ENCODE measurements around the gene GIPC3.
"Not testable (repeated sequence)": the region's sequence is repeated elsewhere in the genome, so short reads cannot be mapped to it uniquely, and the experiment has no call there.

Gene GIPC3

GRCh38 chr19:3550947-3551791, 34.1 kb upstream of the GIPC3 start:
- DNase-seq (ENCODE audit: low read depth in 2 of 3, low spot score in 2 of 3): no peak

DNA sequence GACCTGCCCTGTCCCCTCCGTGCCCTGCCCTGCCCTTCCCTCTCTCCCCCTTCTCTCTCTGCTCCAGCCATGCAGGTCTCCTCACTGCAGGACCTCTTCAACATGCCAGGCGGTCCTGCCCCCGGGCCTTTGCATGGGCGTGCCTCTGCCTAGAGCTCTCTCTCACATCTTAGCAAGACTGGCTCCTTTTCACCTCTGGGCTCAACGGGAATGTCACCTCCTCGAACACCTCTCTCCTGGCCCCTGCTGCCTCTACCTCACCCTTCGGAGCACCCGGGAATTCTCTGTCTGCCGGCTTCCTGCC, 33.5 kb upstream of the GIPC3 start:
- DNase-seq (ENCODE audit: low read depth in 2 of 3, low spot score in 2 of 3): no peak

DNA sequence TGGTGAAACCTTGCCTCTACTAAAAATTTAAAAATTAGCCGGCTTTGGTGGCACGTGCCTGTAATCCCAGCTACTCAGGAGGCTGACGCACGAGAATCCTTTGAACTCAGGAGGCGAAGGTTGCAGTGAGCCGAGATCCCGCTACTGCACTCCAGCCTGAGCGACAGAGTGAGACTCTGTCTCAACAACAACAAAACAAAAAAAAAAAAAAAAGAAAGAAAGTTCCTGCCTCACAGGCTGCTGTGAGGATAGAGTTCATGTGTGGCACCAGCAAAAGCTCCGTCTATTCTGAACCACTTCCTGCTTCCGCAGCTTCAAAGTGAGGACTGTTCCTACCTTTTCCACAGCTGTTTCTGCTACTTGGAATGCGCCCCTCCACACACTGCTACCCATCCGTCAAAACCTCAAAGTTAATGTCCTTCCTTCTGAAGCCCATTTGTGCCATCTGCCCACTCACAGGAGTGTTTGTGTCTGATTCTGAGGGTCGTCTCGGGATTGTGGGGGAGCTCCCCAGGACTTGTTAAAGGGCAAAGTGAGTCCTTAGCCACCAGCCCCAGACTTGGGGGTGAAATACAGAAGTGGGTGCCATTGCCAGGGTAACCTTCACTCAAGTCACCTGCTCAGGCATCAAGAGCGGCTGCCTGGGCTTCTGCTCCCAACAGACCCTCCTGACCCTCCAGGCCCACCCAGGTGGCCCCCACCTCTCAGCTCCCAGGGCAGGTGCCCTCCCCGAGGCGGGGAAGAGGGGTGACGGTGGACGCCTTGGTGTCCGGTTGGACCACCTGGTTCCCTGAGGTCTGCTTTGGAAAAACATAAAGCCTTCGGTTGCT, 30.8 kb upstream of the GIPC3 start:
- no peak for DNase-seq (ENCODE audit: low read depth in 2 of 3, low spot score in 2 of 3)

- no peak for DNase-seq (ENCODE audit: low read depth in 2 of 3, low spot score in 2 of 3)
These were observed 29.4 kb upstream of the GIPC3 start for GRCh38 chr19:3555653-3556422.

DNA sequence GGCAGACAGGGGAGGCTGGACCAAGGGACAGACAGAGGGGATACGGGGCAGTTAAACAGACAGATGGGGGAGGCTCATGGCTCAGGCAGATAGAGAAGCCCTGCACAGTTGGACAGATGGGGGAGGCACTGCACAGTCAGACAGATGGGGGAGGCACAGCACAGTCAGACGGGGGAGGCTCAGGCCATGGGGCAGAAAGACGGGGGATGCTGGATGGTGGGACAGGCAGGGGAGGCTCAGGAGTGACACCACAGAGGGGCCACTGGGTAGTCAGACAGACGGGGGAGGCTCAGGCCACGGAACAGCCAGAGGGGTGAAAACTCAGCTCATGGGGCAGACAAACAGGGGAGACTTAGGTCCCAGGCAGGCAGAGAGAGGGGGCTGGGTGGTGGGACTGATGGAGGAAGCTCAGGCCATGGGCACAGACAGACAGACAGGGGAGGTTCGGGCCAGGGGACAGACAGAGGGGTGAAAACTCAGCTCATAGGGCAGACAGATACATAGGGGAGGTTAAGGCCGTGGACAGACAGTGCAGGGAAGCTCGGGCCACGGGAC, 28.8 kb upstream of the GIPC3 start:
- no peak for DNase-seq (ENCODE audit: low read depth in 2 of 3, low spot score in 2 of 3)

DNA sequence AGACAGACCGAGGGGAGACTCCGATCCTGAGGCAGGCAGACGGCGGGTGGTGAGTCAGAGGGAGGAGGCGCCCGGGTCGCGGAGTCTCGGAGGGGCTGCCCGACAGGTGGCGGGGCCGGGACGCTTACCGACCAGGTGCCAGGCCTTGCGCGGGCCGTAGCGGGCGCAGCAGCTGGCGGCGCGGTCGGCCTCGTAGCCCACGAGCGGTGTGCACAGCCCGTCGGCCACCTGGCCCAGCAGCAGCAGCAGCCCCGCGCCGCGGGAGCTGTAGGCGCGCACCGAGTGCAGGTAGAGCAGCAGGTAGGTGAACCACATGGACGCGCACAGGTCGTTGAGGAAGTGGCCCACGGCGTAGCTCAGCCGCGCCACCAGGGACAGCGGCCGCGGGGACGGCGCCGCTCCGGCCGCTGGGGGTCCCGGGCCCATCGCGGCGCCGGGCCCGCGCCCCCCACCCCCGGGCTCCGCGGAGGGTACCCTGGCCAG, 28.3 kb upstream of the GIPC3 start:
- DNase-seq (ENCODE audit: low read depth in 2 of 3, low spot score in 2 of 3): peak in 2 of 3 experiments; percentile 28 to 42

GRCh38 chr19:3557461-3558248, 27.6 kb upstream of the GIPC3 start, which contains the start of gene MFSD12:
Gene MFSD12 (minus strand): TSS chr19:3557586. CDS start chr19:3557403, 183 bp downstream.
- DNase-seq (ENCODE audit: low read depth in 2 of 3, low spot score in 2 of 3): peak; percentile 79 to 93 (median 92)

DNA sequence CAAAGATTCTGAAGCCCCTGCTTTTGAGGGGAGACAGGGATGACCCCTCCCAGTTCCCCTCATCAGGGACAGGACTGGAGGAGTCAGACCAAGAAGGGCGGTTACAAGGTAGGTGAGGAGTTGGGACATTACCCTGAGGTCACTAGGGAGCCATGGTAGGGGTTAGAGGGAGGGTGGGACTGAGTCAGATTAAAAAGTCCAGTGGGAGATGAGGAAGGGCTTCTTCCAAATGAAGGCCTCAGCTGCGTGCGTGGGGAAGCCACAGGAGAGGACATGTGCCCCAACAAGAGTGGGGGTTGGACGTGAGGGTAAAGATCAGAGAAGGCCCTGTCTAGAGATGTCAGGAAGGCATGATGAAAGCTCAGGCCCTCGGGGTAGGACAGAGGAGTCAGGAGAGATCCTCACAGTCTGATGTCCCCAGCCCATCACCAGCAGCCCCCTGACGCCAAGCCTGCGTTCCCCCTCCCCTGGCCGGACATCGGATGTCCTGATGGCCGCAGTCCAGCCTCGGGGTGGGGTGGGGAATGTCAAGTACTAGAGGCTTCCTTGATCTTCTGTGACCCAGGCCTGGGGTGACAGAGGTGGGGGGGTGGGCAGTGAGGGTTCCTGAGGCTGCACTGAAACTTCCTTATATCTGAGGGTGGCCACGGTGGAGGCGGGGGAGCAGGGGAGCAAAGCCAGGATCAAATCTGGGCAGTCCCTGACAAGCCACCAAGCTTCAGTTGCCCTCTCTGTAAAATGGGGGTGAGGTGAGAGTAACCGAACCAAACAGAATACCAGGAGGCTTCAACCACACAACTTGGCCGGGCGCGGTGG, 21.4 kb upstream of the GIPC3 start:
- no peak for DNase-seq (ENCODE audit: low read depth in 2 of 3, low spot score in 2 of 3)

- DNase-seq (ENCODE audit: low read depth in 2 of 3, low spot score in 2 of 3): no peak
These were observed 20.1 kb upstream of the GIPC3 start for GRCh38 chr19:3565139-3565538.

DNA sequence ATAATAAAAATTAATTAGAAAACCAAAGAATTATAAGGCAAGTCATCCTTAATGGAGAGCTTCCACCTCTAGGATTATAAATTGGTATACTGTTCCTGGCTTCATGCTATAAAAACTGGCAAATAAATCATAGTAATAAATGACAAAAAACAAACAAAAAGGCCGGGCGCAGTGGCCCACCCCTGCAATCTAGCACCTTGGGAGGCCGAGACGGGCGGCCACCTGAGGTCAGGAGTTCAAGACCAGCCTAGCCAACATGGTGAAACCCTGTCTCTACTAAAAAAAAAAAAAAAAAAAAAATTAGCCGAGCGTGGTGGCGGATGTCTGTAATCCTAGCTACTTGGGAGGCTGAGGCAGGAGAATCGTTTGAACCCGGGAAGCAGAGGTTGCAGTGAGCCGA, 15.2 kb upstream of the GIPC3 start:
- DNase-seq (ENCODE audit: low read depth in 2 of 3, low spot score in 2 of 3): not testable (repeated sequence)

GRCh38 chr19:3570606-3571011, 14.7 kb upstream of the GIPC3 start:
- DNase-seq (ENCODE audit: low read depth in 2 of 3, low spot score in 2 of 3): no peak

- DNase-seq (ENCODE audit: low read depth in 2 of 3, low spot score in 2 of 3): peak; percentile 91 to 99 (median 97)
These were observed 13.0 kb upstream of the GIPC3 start for GRCh38 chr19:3572132-3572854.

- no peak for DNase-seq (ENCODE audit: low read depth in 2 of 3, low spot score in 2 of 3)
These were observed 12.5 kb upstream of the GIPC3 start, which contains the start of gene HMG20B for GRCh38 chr19:3572855-3573161. Gene HMG20B (plus strand): TSS chr19:3572944. CDS start chr19:3573310, 366 bp downstream.

DNA sequence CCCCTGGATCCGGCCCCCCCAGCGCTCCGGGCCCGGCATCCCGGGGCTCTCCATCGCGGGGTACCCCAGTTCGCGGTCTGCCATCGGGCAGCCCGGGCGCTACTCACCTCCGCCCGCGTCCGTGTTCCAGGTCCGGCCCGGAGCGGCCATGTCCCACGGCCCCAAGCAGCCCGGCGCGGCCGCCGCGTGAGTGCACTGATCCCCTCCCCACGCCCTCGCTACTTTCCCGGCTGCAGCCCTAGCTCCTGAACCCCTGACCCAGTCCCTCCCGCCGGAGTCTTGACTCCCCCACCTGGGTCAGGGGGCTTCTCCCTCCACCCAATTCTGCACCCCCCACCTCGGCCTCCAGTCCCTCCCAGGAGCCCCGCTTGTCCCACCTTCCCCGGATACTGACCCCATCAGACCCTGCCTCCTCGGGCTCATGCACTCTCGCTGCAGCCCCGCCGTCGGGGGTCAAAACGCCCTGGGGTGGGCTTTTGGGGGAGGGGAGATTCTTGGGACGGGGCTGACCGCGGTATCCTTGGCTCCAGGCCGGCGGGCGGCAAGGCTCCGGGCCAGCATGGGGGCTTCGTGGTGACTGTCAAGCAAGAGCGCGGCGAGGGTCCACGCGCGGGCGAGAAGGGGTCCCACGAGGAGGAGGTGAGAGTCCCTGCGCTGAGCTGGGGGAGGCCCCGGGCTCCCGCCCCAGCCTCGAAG, 12.0 kb upstream of the GIPC3 start:
- no peak for DNase-seq (ENCODE audit: low read depth in 2 of 3, low spot score in 2 of 3)

- peak; percentile 74 to 91 (median 80) for DNase-seq (ENCODE audit: low read depth in 2 of 3, low spot score in 2 of 3)
These were observed 11.2 kb upstream of the GIPC3 start for GRCh38 chr19:3573858-3574637.

- DNase-seq (ENCODE audit: low read depth in 2 of 3, low spot score in 2 of 3): no peak
These were observed 10.0 kb upstream of the GIPC3 start for GRCh38 chr19:3575260-3575741.

GRCh38 chr19:3575949-3576673, 9.2 kb upstream of the GIPC3 start:
- no peak for DNase-seq (ENCODE audit: low read depth in 2 of 3, low spot score in 2 of 3)
